GM12892 (cell line): ENCODE measurements around the gene ARHGAP26.

ENCODE experiments used
- POLR2A ChIP-seq: IDR thresholded peaks from 2 replicates; pipeline ENCODE4 v1.6.1; 2011; ENCODE audit warnings: low read depth, low read length, control low read depth
- POLR2AphosphoS5 ChIP-seq: IDR thresholded peaks from 2 replicates; pipeline ENCODE4 v1.6.1; 2011; ENCODE audit warnings: low read depth, low read length, control low read depth

GRCh38 chr5:142971303-142972013 is 201.3 kb downstream of the ARHGAP26 start:
- TF ChIP-seq POLR2A (no peak), POLR2AphosphoS5 (no peak)
